ENCODE results near the gene C20orf173.

The C20orf173 gene

DNA sequence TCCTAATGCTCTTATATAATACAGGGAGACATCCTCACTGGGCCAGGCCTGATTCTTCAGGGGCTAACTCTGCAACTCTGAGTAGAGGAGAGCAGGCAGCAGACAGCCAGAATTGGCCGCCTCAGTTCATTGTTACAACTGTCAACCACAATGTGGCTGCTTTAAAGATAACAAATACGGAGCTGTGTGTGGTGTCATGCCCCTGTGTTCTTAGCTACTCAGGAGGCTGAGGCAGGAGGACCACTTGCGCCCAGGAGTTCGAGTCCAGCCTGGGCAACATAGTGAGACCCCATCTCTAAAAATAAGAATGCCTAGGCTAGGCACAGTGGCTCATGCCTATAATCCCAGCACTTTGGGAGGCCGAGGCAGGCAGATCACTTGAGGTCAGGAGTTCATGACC, 39.7 kb downstream of the C20orf173 start:
- Histone ChIP-seq H3K4me1 (no peaks in the 10 kb centered on the region), H3K27me3 (no peaks in the 10 kb centered on the region), H3K9me3 (no peaks in the 10 kb centered on the region), H3K4me3 (no peak overlapping the region), H3K27ac (no peak overlapping the region), H3K36me3 (peaks cover 53 to 90% (median 67%) of the 10 kb centered on the region in 3 donors)
- no peak for DNase-seq
- intact Hi-C loops (cut with DNase I; ENCODE audit: low total_unique reads) = no loop called here
- no peak for TF ChIP-seq CTCF (IDR thresholded peaks at IDR 0.05)

DNA sequence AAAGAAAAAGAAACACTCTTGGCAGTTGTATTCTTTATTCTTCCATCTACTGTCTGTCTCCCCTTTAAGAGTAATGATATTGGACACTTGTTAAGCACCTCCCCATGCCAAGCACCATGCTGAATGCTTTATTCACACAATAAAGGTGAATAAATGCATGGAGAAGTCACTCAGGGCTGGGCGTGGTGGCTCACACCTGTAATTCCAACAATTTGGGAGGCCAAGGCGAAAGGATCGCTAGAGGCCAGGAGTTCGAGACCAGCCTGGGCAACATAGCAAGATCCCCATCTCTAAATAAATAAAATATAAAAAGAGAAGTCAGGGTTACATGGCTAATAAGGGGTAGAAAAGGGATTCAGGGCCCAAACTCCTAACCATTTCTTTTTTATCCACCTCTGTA, 42.0 kb downstream of the C20orf173 start:
- Histone ChIP-seq H3K27ac (no peak overlapping the region), H3K27me3 (no peaks in the 10 kb centered on the region), H3K4me3 (no peak overlapping the region), H3K9me3 (no peaks in the 10 kb centered on the region), H3K36me3 (peaks cover 54 to 90% (median 62%) of the 10 kb centered on the region in 3 donors), H3K4me1 (no peaks in the 10 kb centered on the region)
- no peak for DNase-seq
- no peak for TF ChIP-seq CTCF (IDR thresholded peaks at IDR 0.05)
- intact Hi-C loops (cut with DNase I; ENCODE audit: low total_unique reads) = no loop called here

GRCh38 chr20:35479798-35480197, 49.7 kb downstream of the C20orf173 start:
- H3K36me3 ChIP-seq = peaks cover 65 to 97% (median 71%) of the 10 kb centered on the region in 3 donors
- H3K27me3 ChIP-seq = no peaks in the 10 kb centered on the region
- H3K27ac ChIP-seq = no peak overlapping the region
- H3K4me1 ChIP-seq = no peaks in the 10 kb centered on the region
- intact Hi-C loops (cut with DNase I; ENCODE audit: low total_unique reads) = no loop called here
- no peaks in the 10 kb centered on the region for H3K9me3 ChIP-seq
- no peak overlapping the region for H3K4me3 ChIP-seq
- TF ChIP-seq CTCF (IDR thresholded peaks at IDR 0.05) = no peak
- no peak for DNase-seq

GRCh38 chr20:35478804-35479472, 50.5 kb downstream of the C20orf173 start:
- Histone ChIP-seq H3K36me3 (peaks cover 64 to 97% (median 70%) of the 10 kb centered on the region in 3 donors), H3K9me3 (no peaks in the 10 kb centered on the region), H3K4me1 (no peaks in the 10 kb centered on the region), H3K4me3 (no peak overlapping the region), H3K27me3 (no peaks in the 10 kb centered on the region), H3K27ac (no peak overlapping the region)
- no peak for TF ChIP-seq CTCF (IDR thresholded peaks at IDR 0.05)
- intact Hi-C loops (cut with DNase I; ENCODE audit: low total_unique reads) = no loop called here
- DNase-seq = no peak

All from tibial artery (tissue), 4 donors.